Activated T-cell treated with anti-CD3 and anti-CD28 coated beads for 1 hour (primary cell): ENCODE data around the gene SORCS3.
"Not testable (repeated sequence)": the region's sequence is repeated elsewhere in the genome, so short reads cannot be mapped to it uniquely, and the experiment has no call there.

ENCODE experiments used
- DNase-seq: peaks from one replicate; pipeline ENCODE4 v3.0.0-alpha.2; 2020; ENCODE audit warnings: low read depth

The SORCS3 gene

GRCh38 chr10:104690959-104691358, 49.9 kb downstream of the SORCS3 start:
- no peak for DNase-seq

DNA sequence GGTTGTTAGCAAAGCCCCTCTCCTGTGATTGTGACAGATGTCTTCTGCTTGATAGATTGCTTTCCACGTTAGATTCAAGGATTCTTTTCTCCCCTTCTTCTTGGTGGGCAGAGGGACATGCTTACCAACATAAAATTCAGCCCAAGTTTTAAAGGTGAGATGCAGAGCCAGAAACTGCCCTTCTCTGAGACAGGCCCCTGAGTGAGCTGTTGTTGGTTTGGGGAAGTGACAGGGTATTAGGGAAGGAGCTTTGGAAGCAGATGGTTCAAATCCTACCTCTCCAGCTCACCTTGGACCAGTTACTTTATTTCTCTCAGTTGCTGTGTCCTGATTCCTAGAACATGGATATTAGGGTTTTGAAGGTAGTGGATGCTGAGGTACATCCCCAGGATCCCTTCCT, 53.0 kb downstream of the SORCS3 start:
- DNase-seq: no peak

- DNase-seq: not testable (repeated sequence)
These were observed 62.2 kb downstream of the SORCS3 start for GRCh38 chr10:104703262-104703661.

DNA sequence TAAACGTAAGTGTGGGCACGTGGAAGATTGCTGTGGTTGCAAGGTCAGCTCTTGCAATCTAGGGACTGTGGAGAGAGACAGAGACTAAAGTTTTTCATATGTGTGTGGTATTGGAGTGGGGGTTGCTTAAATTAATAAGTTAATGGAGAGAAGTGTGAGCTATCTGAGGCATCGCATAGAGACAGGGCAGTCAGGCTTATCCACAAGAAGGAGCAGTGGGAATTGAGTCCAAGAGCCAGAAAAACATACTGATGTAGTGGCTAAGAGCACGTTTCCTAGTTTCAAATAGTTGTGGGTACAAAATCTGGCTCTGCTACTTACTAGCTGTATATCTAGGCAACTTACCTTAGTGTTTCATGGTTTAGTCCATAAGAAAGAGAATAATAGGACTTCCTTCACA, 65.8 kb downstream of the SORCS3 start:
- DNase-seq: no peak

DNA sequence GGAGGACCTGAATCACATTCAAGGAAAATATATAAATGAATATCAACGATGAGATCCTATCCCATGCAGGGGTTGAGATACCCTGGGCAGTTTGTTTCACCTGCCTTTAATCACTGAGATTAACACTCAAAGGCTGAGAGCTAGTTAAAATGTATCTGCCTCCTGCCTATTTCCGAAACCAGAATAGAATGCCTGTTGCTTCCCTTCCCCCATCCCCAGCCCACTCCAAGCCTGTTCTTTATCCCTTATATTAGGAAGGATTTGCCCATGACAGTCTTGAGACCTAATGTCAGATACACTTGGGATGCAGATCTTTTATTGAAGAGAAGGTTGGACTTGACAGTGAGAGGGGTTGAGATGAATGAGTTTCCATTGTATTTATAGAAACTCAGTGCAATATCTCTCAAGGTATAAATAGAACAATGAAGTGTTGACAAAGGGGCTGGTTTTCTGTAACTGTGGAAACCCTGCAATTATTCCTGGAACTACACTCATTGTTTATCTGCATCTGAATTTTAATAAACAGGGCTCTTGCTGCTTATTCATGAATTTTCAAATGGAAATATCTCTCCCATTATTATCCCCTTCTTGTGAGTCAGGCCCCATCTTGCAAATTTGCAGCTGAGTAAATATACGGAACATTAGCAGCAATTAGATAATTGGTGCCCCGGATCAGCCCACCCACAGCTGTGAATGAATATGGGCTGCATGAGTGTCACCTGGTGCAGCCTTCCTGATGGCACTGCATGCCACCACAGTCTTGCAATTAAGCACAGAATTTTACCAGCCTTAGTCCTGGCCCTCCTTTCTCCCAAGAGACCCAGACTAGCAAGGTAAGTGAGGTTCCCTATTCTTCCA, 66.7 kb downstream of the SORCS3 start:
- DNase-seq: no peak

GRCh38 chr10:104711302-104711721, 70.2 kb downstream of the SORCS3 start:
- no peak for DNase-seq

- not testable (repeated sequence) for DNase-seq
These were observed 89.5 kb downstream of the SORCS3 start for GRCh38 chr10:104730593-104730992.

GRCh38 chr10:104731192-104731591, 90.1 kb downstream of the SORCS3 start:
- DNase-seq: no peak

DNA sequence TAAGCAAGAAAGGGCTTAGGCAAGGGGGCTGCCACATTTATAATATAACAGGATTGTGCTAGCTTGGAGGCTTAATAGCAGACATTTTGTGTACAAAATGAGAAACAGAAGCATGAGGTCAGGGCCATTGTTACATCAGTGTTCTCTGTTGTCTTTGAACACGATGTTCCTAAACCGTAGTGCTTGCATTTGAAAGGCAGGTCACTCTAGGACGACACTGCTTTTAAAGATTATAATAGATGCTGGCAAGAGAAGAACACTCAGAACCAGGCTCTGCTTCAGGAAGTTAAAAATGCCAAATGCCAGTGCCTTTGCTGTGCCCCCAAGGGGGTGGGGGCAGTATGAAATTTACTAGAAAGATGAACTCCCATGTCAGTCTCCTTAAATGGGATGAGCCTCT, 91.1 kb downstream of the SORCS3 start:
- no peak for DNase-seq

DNA sequence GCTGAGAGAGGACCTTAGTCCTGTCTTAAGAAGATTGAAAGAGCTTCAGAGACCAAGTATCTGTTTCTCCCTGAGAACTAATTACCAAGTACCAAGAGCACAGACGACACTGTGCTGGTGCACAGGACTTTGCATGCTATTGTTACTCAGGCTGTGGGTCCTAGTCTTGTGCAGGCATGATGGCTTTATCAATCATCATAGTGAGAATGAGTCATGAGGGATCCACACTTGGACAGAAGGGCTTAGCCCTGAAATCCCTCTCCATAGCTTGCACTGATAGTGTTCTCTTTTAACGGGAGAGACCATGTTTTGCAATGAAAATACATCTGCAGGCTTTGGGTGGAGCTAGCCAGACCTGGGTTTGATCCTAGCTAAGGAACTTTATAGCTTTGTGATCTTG, 93.3 kb downstream of the SORCS3 start:
- DNase-seq: no peak

GRCh38 chr10:104735036-104735756, 94.1 kb downstream of the SORCS3 start:
- no peak for DNase-seq

GRCh38 chr10:104735757-104736391, 94.8 kb downstream of the SORCS3 start:
- DNase-seq: no peak

GRCh38 chr10:104741127-104741526, 100.0 kb downstream of the SORCS3 start:
- no peak for DNase-seq

DNA sequence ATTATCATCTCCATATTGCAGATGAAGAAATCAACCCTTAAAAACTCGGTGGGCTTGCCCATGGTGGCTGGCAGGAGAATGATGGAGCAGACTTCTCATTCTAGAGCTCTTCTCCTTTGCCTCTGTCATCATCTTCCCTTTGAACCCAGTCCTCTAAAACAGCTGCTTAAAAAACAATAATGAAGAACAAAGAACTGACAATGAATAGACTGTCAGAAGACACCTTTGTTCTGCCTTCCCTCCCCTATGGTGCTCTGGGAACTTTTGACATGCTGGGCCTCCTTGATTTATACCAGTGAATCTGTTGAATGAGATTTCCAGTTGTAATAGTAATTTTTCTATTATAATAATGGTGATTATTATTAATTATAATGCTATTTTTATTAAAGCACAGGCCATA, 103.0 kb downstream of the SORCS3 start:
- DNase-seq: no peak

DNA sequence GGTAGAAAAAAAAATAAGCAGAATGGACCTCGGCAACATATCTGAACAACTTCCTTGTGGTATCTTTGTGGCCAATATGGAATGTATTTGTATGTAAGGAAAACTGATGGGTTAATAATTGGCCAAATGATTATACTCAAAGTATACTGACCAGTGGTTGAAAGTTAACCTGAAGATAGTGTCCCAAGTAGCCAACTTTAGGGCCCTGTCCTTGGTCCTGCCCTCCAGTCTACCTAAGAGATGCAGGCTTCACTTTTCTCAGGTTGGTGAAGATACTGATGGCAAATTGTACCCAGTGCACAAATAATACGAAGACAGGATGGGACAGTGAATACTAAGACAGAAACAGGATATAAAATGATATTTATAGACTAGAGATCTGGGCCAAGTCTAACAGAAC, 109.2 kb downstream of the SORCS3 start:
- DNase-seq: no peak

DNA sequence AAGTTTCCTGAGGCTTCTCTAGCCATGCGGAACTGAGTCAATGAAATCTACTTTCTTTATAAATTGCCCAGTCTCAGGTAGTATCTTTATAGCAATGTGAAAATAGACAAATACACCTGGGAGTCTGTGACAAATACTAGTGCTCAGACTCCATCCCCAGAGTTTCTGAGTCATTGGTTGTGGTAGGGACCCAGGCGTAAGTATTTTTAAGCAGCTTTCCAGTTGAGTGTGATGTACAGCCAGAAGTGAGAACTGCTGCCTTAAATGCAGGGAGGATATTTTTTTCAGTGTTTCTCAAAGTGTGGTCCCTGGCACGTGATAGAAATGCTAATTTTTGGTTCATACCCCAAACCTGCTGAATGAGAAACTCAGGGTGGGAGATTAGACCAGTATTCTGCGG, 121.7 kb downstream of the SORCS3 start:
- no peak for DNase-seq

DNA sequence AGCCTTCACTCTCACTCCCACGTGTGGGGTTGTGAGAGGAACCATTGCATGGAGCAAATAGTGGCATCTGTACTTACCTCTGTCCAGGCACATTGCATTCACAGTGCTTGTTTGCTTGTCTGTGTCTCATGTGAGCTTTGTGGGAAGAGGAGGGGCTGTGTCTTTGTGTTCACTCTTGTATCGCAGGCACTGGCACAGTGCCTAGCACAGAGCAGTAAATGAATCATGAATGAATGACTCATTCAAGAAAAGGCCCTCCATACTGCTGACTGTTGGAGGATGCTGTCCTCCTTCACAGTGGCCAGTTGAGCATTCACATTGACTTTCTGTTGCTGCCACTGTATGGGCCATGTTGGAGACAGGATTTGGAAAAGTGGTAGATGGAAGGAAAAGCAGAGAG, 125.3 kb downstream of the SORCS3 start:
- DNase-seq: no peak

DNA sequence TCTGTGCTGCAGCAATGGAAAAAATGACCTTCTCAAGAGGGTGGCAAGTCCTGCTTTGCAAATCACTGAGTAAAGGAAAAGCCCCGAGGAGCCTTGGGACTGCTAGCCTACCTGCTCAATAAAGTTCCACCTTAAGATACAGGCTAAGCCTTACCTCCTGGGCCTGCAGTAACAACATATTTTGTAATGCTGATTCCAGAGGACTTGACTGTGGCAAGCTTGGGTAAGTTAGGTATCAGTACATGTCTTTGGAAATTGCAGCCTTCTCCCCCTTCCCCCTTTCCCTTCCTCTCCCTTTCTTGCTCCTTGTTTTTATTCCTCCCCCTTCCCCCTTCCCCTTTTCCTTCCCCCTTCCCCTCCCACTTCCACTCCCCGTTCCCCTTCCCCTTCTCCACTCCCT, 126.2 kb downstream of the SORCS3 start:
- no peak for DNase-seq

DNA sequence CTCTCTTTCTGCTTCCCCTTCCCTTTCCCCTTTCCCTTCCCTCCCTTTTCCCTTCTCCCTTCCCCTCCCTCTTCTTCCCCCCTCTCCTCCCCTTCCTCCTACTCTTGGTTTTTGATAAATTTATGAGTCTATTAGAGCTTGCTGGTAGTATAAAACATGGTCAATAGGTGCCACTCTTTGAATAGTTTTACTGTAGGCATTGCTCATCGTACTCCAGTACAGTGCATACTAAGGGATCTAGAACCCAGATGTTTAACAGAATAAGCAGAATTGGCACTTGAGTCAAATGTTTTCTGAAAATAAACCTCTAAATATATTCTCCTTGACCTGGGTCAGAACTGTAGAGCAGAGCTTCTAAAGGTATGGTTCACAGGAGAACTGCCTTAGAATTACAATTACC, 126.7 kb downstream of the SORCS3 start:
- no peak for DNase-seq

GRCh38 chr10:104773105-104773504, 132.0 kb downstream of the SORCS3 start:
- no peak for DNase-seq

- no peak for DNase-seq
These were observed 133.1 kb downstream of the SORCS3 start for GRCh38 chr10:104774234-104774633.

DNA sequence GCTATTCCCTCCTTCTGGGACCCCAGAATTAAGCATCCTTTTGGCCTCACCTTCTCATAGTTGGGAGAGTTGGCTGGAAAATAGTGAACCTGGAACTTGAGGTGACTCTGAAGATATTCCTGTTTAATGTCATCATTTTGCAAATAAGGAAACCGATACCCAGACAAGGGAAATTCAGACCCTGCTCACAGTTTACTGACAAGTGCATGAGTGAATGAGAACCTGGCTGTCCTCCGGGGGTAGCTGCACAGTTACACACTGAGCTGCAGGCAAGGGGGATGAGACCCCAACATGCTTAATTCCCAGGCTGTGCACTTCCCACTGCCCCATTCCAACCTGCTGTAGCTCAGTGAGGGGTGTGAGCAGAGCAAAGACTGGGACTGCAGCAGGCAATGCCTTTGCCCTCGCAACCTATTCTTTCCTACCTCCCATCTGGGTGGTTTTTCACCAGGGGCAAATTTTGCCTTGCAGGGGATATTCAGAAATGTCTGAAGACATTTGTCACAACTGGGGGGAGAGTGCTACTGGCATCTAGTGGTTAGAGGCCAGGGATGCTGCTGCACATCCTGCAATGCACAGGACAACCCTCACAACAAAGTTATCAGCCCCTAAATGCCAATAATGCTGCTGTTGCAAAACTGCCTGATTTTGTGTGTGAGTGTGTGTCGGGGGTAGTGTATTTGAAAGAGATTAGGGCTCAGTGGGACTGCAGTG, 136.2 kb downstream of the SORCS3 start:
- no peak for DNase-seq
